Naive thymus-derived CD4-positive, alpha-beta T cell (primary cell): ENCODE data around the gene TMED10. TPM values are rescaled to one million over a fixed set of nuclear protein-coding genes. Genes with fewer than 3 reads are reported as not detected.

Source experiments
- ATAC-seq: fragments of 150-1000 bp; cut with Tn5 transposase; 2 replicates; pipeline ENCODE4 v1.10.0; 2021; ENCODE audit warnings: mild to moderate bottlenecking, moderate library complexity
- CTCF ChIA-PET: fragments of 350-600 bp; sonication (Branson Sonifier 250); formaldehyde crosslinking; loops from one replicate; lab custom pipeline; 2021; ENCODE audit warnings: antibody characterized with exemption; lab: Charles Lee
- POLR2A ChIA-PET: fragments of 350-600 bp; sonication (Branson Sonifier 250); formaldehyde crosslinking; loops from one replicate; lab custom pipeline; 2021; ENCODE audit warnings: antibody characterized with exemption, inconsistent platforms; lab: Charles Lee
- DNase-seq, 9 donors: peaks; one replicate each; pipeline versions ENCODE4 v3.0.0 to v3.0.0-alpha.2; 2020 to 2022; ENCODE audit warnings: mixed read lengths in 1 of 9
- H3K27ac ChIP-seq: one replicate; pipeline ENCODE4 v1.7.0; 2013; ENCODE audit warnings: mild to moderate bottlenecking, low read depth, low read length, moderate library complexity
- H3K27me3 ChIP-seq, 2 donors: one replicate each; pipeline ENCODE4 v1.7.0; 2013; ENCODE audit warnings: low read length in 2 of 2, mild to moderate bottlenecking in 2 of 2, moderate library complexity in 2 of 2; ENCODE audit not compliant: control insufficient read depth in 2 of 2, insufficient read depth in 2 of 2
- H3K36me3 ChIP-seq, 3 experiments: 1 replicate in 2 of 3; 2 replicates in 1 of 3; pipeline ENCODE4 v1.7.0; 2013; ENCODE audit warnings: low read length in 3 of 3, mild to moderate bottlenecking in 3 of 3, moderate library complexity in 1 of 3; ENCODE audit not compliant: insufficient read depth in 3 of 3, control insufficient read depth in 2 of 3
- H3K4me1 ChIP-seq, 2 donors: one replicate each; pipeline ENCODE4 v1.7.0; 2013; ENCODE audit warnings: low read length in 2 of 2, mild to moderate bottlenecking in 2 of 2, moderate library complexity in 1 of 2; ENCODE audit not compliant: control insufficient read depth in 2 of 2, insufficient read depth in 2 of 2
- H3K4me3 ChIP-seq: 2 replicates; pipeline ENCODE4 v1.7.0; 2013; ENCODE audit warnings: mild to moderate bottlenecking, low read length
- H3K9me3 ChIP-seq, 3 experiments: 1 replicate in 2 of 3; 2 replicates in 1 of 3; pipeline ENCODE4 v1.7.0; 2013; ENCODE audit warnings: low read length in 3 of 3; ENCODE audit not compliant: control insufficient read depth in 2 of 3
- H3K27ac Mint-ChIP-seq, 9 donors: one replicate each; pipeline ENCODE4 v1.8.0; 2020 to 2022; ENCODE audit warnings: mixed read lengths in 9 of 9, mild to moderate bottlenecking in 8 of 9, moderate library complexity in 5 of 9, inconsistent platforms in 2 of 9
- H3K27me3 Mint-ChIP-seq, 5 donors: one replicate each; pipeline ENCODE4 v1.8.0; 2021 to 2022; ENCODE audit warnings: mixed read lengths in 5 of 5, mild to moderate bottlenecking in 1 of 5
- H3K36me3 Mint-ChIP-seq, 5 donors: one replicate each; pipeline ENCODE4 v1.8.0; 2020 to 2022; ENCODE audit warnings: mixed read lengths in 5 of 5, mild to moderate bottlenecking in 3 of 5, inconsistent platforms in 1 of 5
- H3K4me1 Mint-ChIP-seq, 7 donors: one replicate each; pipeline ENCODE4 v1.8.0; 2020 to 2022; ENCODE audit warnings: mixed read lengths in 7 of 7, mild to moderate bottlenecking in 3 of 7, inconsistent platforms in 1 of 7
- H3K4me3 Mint-ChIP-seq, 10 donors: one replicate each; pipeline ENCODE4 v1.8.0; 2020 to 2022; ENCODE audit warnings: mild to moderate bottlenecking in 10 of 10, mixed read lengths in 10 of 10, moderate library complexity in 6 of 10, inconsistent platforms in 2 of 10
- H3K9me3 Mint-ChIP-seq, 11 donors: one replicate each; pipeline ENCODE4 v1.8.0; 2020 to 2022; ENCODE audit warnings: mixed read lengths in 11 of 11, mild to moderate bottlenecking in 4 of 11, inconsistent platforms in 1 of 11, moderate library complexity in 1 of 11
- intact Hi-C, 2 donors: fragments of 100-400 bp; cut with micrococcal nuclease; formaldehyde crosslinking; loops; one replicate each; pipeline ENCODE4 v1.15.1; 2023
- polyA plus RNA-seq, 2 donors: library from polyadenylated mRNA; unstranded; fragments of 300-500 nt; fragmentation: Illumina TruSeq; gene quantifications; one replicate each; pipeline ENCODE4 v1.2.3, GENCODE V29; 2021
- total RNA-seq, 6 experiments: library from RNA in 5 of 6; stranded (reverse) in 5 of 6; gene quantifications; 1 replicate in 5 of 6; 2 replicates in 1 of 6; pipeline ENCODE4 v1.2.3 and lab custom pipeline; 2021 to 2026

Gene TMED10
- total and polyA plus RNA-seq, 7 experiments from 2014 or later: 155 to 245 (median 179) TPM

- CTCF ChIA-PET: no interaction called here
- POLR2A ChIA-PET: no interaction called here
- no peak overlapping the region for H3K4me3 ChIP-seq
- H3K4me1 ChIP-seq: no peaks in the 10 kb centered on the region
- Mint-ChIP-seq H3K36me3 (no peaks in the 10 kb centered on the region), H3K4me1 (peaks cover 0 to 9% (median 0%) of the 10 kb centered on the region in 7 donors), H3K27ac (no peak overlapping the region), H3K4me3 (no peak overlapping the region), H3K27me3 (peaks cover 0 to 21% (median 0%) of the 10 kb centered on the region in 5 donors), H3K9me3 (no peaks in the 10 kb centered on the region)
- DNase-seq: no peak
- intact Hi-C loops: no loop called here
- no peak overlapping the region for H3K27ac ChIP-seq
- no peaks in the 10 kb centered on the region for H3K27me3 ChIP-seq
- no peaks in the 10 kb centered on the region for H3K9me3 ChIP-seq
- ATAC-seq: no peak
- H3K36me3 ChIP-seq: no peaks in the 10 kb centered on the region
Observed at GRCh38 chr14:75188086-75188485, 11.7 kb upstream of the TMED10 start.

GRCh38 chr14:75186953-75187352 is 10.5 kb upstream of the TMED10 start:
- ChIA-PET POLR2A (interaction anchor here (0.8 kb wide), 1 partner anchor 187 kb away, joined by 3 read pairs; no protein-coding TSS in a partner anchor), CTCF (no interaction called here)
- no peak for ATAC-seq
- no peak overlapping the region for H3K4me3 ChIP-seq
- peaks cover 0 to 15% (median 0%) of the 10 kb centered on the region in 7 donors for H3K4me1 Mint-ChIP-seq
- DNase-seq: no peak
- H3K9me3 Mint-ChIP-seq: no peaks in the 10 kb centered on the region
- no peaks in the 10 kb centered on the region for H3K9me3 ChIP-seq
- no peaks in the 10 kb centered on the region for H3K36me3 ChIP-seq
- intact Hi-C loops: no loop called here
- no peaks in the 10 kb centered on the region for H3K4me1 ChIP-seq
- no peak overlapping the region for H3K27ac ChIP-seq
- no peak overlapping the region for H3K4me3 Mint-ChIP-seq
- no peaks in the 10 kb centered on the region for H3K27me3 ChIP-seq
- H3K27ac Mint-ChIP-seq: no peak overlapping the region
- peaks cover 0 to 29% (median 0%) of the 10 kb centered on the region in 5 donors for H3K27me3 Mint-ChIP-seq
- no peaks in the 10 kb centered on the region for H3K36me3 Mint-ChIP-seq

GRCh38 chr14:75185251-75186040 is 9.0 kb upstream of the TMED10 start:
- no peaks in the 10 kb centered on the region for H3K27me3 ChIP-seq
- Mint-ChIP-seq H3K27me3 (peaks cover 0 to 29% (median 0%) of the 10 kb centered on the region in 5 donors), H3K4me1 (peaks cover 0 to 15% (median 0%) of the 10 kb centered on the region in 7 donors), H3K36me3 (no peaks in the 10 kb centered on the region), H3K27ac (no peak overlapping the region), H3K9me3 (no peaks in the 10 kb centered on the region), H3K4me3 (no peak overlapping the region)
- ChIA-PET CTCF (interaction anchor here (0.6 to 1.4 kb wide), 2 partner anchors 37 to 110 kb away, joined by 3 read pairs; no protein-coding TSS in a partner anchor), POLR2A (no interaction called here)
- H3K4me3 ChIP-seq: no peak overlapping the region
- H3K27ac ChIP-seq: no peak overlapping the region
- DNase-seq (no peak), ATAC-seq (no peak)
- H3K9me3 ChIP-seq: no peaks in the 10 kb centered on the region
- H3K36me3 ChIP-seq: no peaks in the 10 kb centered on the region
- no peaks in the 10 kb centered on the region for H3K4me1 ChIP-seq
- intact Hi-C loops: no loop called here

- ChIA-PET CTCF (interaction anchor here (1.4 kb wide), 1 partner anchor 111 kb away, joined by 3 read pairs; no protein-coding TSS in a partner anchor), POLR2A (interaction anchor here (0.5 to 1.0 kb wide), 3 partner anchors 9 to 34 kb away, joined by 3 to 4 read pairs (median 3); no protein-coding TSS in a partner anchor)
- Histone ChIP-seq H3K27me3 (no peaks in the 10 kb centered on the region), H3K9me3 (no peaks in the 10 kb centered on the region), H3K36me3 (no peaks in the 10 kb centered on the region), H3K4me3 (no peak overlapping the region), H3K4me1 (no peaks in the 10 kb centered on the region), H3K27ac (no peak overlapping the region)
- DNase-seq (no peak), ATAC-seq (peak; percentile 55)
- Mint-ChIP-seq H3K9me3 (no peaks in the 10 kb centered on the region), H3K27ac (no peak overlapping the region), H3K27me3 (peaks cover 0 to 29% (median 0%) of the 10 kb centered on the region in 5 donors), H3K4me3 (no peak overlapping the region), H3K4me1 (peaks cover 0 to 14% (median 0%) of the 10 kb centered on the region in 7 donors), H3K36me3 (no peaks in the 10 kb centered on the region)
- intact Hi-C loops: no loop called here
Observed at GRCh38 chr14:75184492-75184891, 8.1 kb upstream of the TMED10 start.

- H3K9me3 Mint-ChIP-seq: no peaks in the 10 kb centered on the region
- peaks cover 0 to 25% (median 0%) of the 10 kb centered on the region in 5 donors for H3K27me3 Mint-ChIP-seq
- H3K27me3 ChIP-seq: no peaks in the 10 kb centered on the region
- no peak overlapping the region for H3K27ac Mint-ChIP-seq
- no peaks in the 10 kb centered on the region for H3K9me3 ChIP-seq
- POLR2A ChIA-PET: interaction anchor here (0.5 to 1.0 kb wide), 3 partner anchors 8 to 34 kb away, joined by 3 to 4 read pairs (median 3); no protein-coding TSS in a partner anchor
- no peak overlapping the region for H3K27ac ChIP-seq
- no peak overlapping the region for H3K4me3 ChIP-seq
- CTCF ChIA-PET: interaction anchor here (1.4 kb wide), 1 partner anchor 111 kb away, joined by 3 read pairs; no protein-coding TSS in a partner anchor
- H3K36me3 ChIP-seq: no peaks in the 10 kb centered on the region
- intact Hi-C loops: no loop called here
- ATAC-seq (no peak), DNase-seq (no peak)
- H3K4me3 Mint-ChIP-seq: no peak overlapping the region
- no peaks in the 10 kb centered on the region for H3K36me3 Mint-ChIP-seq
- H3K4me1 ChIP-seq: no peaks in the 10 kb centered on the region
- peaks cover 0 to 14% (median 0%) of the 10 kb centered on the region in 7 donors for H3K4me1 Mint-ChIP-seq
Observed at GRCh38 chr14:75184039-75184438, 7.6 kb upstream of the TMED10 start.

- no peak overlapping the region for H3K4me3 ChIP-seq
- Mint-ChIP-seq H3K36me3 (no peaks in the 10 kb centered on the region), H3K4me3 (no peak overlapping the region), H3K27ac (no peak overlapping the region), H3K27me3 (peaks cover 0 to 27% (median 0%) of the 10 kb centered on the region in 5 donors), H3K4me1 (peaks cover 0 to 13% (median 0%) of the 10 kb centered on the region in 7 donors), H3K9me3 (no peaks in the 10 kb centered on the region)
- no peaks in the 10 kb centered on the region for H3K36me3 ChIP-seq
- H3K27ac ChIP-seq: no peak overlapping the region
- DNase-seq: no peak
- POLR2A ChIA-PET: interaction anchor here (0.6 kb wide), 2 partner anchors 20 to 25 kb away, joined by 3 read pairs; no protein-coding TSS in a partner anchor
- no peaks in the 10 kb centered on the region for H3K9me3 ChIP-seq
- CTCF ChIA-PET: no interaction called here
- intact Hi-C loops: no loop called here
- no peaks in the 10 kb centered on the region for H3K4me1 ChIP-seq
- no peak for ATAC-seq
- no peaks in the 10 kb centered on the region for H3K27me3 ChIP-seq
Observed at GRCh38 chr14:75183225-75183624, 6.8 kb upstream of the TMED10 start.
